T follicular helper cell (primary cell): ENCODE results near the gene SLAMF7.
"Not testable (repeated sequence)": the region's sequence is repeated elsewhere in the genome, so short reads cannot be mapped to it uniquely, and the experiment has no call there.

Experiments
- DNase-seq: peaks from one replicate; pipeline ENCODE4 v3.0.0-alpha.2; 2020; ENCODE audit warnings: low read depth
- total RNA-seq, 2 experiments: gene quantifications; one replicate each; lab custom pipeline; 2026; lab: John Stamatoyannopoulos, UW

The SLAMF7 gene, protein sequence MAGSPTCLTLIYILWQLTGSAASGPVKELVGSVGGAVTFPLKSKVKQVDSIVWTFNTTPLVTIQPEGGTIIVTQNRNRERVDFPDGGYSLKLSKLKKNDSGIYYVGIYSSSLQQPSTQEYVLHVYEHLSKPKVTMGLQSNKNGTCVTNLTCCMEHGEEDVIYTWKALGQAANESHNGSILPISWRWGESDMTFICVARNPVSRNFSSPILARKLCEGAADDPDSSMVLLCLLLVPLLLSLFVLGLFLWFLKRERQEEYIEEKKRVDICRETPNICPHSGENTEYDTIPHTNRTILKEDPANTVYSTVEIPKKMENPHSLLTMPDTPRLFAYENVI
- 3.2 to 50.9 reads per million in 2 experiments for total RNA-seq

DNA sequence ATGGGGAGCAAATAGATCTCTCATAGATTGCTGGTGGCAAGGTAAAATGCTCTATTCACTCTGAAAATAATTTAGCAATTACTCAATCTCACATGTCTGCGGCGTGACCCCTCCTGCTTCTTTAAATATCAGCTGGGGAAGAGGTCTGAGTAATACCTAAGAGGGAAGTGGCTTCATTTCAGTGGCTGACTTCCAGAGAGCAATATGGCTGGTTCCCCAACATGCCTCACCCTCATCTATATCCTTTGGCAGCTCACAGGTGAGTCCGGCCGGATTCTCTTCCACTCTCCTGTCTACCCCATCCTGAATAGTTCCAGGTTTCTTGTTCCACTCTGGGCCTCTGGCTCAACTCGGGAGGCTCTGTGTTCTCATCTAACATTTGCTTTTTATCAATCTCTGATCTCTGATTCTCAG, at the start of gene SLAMF7:
Gene SLAMF7 (plus strand): TSS at position 150 of the 414 bp plus-strand sequence. CDS start 55 bp downstream, at position 205.
- DNase-seq: no peak

DNA sequence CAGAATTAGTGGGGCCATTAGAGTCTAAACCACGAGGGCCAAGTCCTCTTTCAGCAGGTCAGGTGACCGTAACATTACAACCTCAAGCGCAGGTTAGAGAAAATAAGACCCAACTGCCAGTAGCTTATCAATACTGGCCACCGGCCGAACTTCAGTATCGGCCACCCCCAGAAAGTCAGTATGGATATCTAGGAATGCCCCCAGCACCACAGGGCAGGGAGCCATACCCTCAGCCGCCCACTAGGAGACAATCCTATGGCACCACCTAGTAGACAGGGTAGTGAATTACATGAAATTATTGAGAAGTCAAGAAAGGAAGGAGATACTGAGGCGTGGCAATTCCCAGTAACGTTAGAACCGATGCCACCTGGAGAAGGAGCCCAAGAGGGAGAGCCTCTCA, 46.7 kb upstream of the SLAMF7 start:
- not testable (repeated sequence) for DNase-seq

DNA sequence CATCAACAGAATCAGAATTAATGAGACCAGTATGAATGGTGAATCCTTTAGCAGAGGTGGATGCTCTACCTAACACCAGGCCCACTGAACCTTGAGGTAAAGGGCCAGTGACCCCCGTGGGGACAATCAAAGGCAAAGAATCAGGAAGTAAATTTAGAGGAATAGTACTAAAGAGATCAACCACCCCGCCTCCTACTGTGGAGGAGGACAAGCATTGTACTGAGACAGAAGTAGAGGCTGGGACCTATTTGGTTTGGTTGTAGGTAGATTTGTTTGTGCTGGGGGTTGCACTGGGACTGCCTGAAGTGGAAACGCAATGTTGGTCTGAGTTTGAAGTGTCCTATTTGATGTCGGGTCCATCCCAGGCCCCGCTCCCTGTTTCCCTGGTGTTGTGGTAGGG, 36.9 kb upstream of the SLAMF7 start:
- no peak for DNase-seq

DNA sequence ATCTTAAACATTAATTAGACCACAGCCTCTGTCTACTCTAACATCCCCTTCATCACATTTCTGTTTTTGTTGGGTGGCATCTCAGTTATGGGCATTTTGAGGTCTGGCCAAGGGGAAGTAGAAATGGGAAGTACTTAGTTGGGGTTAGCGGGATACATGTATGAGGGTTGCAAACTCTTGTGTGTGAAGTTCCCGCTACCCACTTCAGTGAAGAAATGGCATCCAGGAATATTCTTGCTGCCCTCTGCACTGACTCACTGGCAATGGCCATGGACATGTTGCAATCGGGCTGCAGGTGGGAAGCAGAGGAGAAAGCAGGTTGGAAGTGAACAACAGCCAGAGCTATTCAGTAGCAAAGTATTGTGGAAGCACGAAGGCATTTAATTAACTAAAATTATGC, 34.8 kb upstream of the SLAMF7 start:
- DNase-seq: no peak

DNA sequence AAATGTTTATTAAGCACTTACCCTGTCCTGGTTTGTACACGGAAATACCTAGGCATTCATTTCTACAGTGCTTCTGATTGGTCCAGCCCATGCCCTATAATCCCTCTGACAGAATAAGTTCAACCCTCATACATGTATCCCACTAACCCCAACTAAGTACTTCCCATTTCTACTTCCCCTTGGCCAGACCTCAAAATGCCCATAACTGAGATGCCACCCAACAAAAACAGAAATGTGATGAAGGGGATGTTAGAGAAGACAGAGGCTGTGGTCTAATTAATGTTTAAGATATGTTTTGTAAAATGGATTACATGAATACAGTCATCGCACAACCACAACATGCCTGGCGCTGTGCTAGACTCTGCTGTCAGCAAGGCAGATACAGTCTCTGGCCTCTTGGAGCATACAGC, 33.8 kb upstream of the SLAMF7 start:
- DNase-seq: not testable (repeated sequence)

DNA sequence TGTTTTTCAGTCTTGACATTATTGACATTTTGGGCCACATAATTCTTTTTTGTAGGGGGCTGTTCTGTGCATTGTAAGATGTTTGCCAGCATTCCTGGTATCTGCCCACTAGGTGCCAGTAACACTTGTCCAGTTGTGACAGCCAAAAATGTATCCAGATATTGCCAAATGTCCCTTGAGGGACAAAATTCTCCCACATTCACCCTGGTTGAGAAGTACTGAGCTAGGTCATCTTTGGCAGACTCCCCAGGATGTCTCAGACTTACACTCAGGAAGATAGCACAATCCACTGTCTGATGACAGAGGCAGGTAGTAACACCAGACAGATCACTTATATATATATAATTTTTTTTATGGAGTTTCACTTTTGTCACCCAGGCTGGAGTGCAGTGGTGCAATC, 33.3 kb upstream of the SLAMF7 start:
- no peak for DNase-seq

DNA sequence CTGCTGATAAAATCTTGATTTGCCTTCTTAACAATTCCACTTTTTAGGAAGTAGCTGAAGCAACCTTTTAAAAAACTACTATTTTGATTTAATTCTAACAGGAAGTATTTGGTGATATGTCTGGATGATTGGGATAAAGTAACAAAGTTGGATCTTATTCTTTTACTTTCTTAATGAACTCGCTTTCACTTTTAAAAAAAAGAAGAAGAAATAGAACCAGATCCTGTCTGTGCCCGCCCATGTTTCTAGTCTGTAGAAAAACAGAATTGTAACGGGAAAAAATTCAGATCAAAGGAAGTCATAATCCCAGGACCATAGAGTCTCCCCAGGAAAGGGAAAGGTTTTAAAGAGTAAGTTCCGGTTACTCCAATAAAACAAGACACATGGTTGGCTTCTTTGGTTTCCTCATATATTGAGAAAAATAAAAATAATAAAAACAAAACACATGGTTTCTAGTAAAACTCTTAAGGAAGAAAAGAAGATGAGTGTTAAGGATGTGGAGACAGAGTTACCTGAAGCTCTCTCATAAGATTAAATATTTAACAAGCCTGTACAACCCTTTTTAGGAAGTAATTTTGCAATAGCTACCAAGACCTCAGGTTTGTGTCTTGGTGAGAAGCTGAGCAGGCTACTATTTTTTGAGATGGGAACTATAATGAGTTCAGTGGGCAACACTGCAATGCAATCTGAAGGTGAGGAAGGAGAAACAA, 32.4 kb upstream of the SLAMF7 start:
- DNase-seq: no peak

DNA sequence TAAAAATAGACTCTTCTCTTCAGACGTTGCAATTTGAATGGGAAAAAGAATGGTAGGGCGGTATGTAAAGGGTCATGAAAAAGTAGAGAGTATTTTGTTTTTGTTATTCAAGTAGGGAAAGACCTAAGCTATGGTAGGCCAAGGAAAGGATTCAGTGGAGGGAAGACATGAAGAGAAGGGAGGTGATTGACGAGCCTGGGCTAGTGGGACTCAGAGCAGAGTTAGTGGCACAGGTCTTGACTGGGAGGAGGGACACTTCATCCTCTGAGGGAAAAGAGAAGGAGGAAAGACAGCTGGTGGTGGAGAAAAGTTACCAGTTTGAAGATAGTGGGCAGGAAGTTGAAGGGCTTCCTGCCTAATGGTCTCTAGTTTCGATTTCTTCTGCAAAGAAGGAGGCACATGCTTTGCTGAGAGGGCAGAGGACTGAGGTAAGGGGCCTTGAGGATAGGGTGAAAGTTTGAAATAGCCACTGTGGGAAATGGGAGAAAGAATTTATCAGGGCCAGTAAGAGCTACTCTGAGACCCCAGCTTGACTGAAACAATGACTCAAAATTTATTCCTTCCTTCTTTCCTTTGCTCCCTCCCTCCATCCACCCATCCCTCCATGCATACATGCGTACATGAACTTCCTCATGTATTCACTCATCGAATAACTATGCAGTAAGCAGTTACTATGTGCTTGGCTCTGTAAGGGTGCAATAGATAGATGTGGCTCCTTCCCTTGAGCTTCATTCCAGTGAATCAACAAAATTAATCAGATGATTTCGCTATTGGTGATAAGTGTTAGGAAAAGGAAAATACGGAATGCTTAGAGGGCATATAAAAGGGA, 31.6 kb upstream of the SLAMF7 start:
- no peak for DNase-seq

DNA sequence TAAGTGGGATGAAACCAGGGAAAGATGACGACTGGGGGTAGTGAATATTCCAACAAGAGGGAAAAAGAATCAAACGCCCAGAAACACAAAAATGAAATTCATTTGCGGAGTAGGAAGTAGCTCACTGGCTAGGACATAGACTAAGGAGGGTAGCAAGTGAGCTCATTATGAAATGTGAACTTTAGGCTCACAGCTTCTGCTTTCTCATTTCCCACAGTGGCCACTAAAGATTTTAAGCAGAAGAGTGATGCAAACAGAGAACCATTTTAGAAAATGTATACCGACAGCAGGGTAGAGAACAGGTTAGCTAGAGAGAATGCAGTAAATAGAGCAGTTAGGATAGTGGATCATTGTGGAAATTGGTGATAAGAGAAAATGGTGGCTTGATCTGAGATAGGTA, 30.9 kb upstream of the SLAMF7 start:
- no peak for DNase-seq

DNA sequence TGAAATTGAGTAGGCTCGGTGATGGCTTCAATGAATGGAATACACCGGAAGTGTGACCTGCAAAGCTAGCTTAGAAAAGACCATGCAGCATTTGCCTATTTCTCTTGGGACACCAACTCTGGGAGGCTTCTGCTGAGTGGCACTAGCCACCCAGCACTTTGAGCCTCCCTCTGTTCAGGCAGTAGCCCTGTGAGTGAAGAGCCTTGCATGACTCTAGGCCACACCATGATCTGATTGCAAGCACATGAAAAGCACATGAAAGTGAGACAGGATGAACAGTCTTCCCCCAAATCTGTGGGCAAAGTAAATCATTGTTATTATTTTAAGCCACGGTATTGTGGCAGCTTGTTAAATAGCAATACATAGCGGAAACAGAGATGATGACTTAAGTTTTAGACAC, 30.2 kb upstream of the SLAMF7 start:
- DNase-seq: no peak

DNA sequence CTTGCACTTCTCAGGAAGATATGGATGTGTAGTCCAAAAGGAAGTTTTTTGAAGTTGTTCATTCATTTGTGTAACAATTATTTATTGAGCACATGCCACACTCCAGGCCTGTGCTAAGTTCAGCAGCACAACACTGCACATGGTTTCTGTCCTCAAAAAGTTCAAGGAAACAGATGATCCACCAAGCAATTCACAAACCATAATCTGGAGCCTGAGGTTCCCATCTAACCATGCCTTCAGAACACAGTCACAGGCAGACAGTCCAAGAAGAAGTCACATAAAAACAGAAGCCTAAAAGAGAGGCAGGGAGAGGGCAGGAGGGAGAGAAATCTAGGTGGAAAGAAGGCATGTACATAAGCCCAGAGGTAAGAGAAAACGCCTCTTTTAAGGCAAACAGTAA, 29.3 kb upstream of the SLAMF7 start:
- no peak for DNase-seq

DNA sequence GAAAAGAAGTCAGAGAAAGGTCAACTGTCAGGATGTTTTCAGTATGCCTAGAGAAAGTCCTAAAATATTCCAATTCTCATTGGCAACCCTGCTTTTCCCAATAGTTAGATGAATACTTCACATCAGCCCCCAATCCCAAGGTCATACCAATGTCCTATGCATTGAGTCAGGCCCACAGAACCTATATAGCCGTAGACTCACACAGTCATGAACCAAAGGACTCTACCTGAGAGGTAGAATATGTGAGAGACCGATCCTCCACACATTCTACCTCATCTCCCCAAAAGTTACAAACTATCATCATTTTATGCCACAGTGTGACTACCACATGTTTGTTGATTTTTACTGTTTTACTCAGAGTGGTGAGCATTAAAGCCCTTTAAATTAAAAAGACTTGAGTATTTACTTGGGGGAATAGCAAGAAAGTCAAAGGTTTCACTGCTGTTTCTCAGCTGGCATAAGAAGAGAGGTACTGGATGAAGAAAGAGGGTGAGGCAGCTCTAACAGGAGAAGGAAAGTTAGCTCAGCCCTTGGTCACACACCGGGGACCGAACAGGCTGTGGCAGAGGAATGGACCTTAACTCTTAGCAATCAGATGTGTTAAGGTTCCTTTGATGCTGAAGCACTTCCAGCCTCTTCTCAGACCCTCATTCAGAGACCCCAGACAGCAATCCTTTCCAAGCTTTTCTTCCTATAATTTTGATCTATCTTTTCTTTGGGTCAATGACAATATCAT, 28.4 kb upstream of the SLAMF7 start:
- no peak for DNase-seq

DNA sequence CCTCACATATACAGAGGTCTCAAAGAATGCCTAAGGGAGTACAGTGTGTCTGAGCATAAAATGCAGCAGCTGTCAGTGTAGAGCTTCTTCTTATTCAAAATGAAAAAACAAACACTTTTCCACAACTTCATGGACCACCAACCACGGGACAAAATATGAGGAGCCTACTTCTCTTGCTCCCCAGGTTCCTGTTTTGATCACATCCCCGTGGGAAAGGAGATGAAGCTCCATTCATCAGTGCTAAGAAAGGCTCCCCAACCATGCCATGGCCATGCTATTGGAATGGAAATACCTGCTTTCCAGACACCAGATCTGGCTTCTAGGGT, 27.8 kb upstream of the SLAMF7 start:
- DNase-seq: no peak

DNA sequence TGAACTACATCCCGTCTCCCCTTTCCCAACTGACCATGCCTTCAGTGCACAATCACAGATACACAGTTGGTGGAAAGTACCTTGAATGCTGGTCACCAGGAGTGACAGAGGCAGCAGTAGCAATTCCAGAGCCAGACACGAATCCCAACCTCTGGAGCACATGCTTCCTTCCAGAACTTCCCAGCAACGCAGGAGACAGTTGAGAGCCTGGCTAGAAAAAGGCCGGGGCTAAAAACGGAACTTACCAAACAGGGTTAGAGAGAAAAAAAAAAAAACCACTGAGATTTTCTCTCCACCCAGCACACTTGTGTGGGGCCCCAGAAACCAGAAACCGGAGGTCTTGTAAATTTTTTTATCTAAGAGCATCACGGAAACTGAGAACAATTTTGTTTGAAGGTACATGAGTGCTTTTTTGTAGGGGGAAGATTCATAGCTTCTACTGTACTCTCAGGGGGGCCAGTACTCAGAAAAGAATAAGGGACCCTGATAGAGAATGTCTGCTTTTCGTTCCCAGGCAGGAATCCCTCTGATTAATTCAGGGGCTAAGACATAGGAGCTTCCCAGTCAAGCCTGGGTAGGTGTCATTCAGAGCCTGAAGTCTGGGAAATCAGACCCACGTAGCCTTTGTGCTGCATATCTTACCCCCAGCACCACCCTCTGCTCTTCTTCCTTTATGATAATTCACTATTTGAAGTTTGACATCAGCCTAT, 27.3 kb upstream of the SLAMF7 start, which contains the start of gene CD48:
Gene CD48 (minus strand): TSS at position 221 of the 710 bp plus-strand sequence. CDS start 59 bp downstream, at position 162.
- DNase-seq: peak; percentile 33

DNA sequence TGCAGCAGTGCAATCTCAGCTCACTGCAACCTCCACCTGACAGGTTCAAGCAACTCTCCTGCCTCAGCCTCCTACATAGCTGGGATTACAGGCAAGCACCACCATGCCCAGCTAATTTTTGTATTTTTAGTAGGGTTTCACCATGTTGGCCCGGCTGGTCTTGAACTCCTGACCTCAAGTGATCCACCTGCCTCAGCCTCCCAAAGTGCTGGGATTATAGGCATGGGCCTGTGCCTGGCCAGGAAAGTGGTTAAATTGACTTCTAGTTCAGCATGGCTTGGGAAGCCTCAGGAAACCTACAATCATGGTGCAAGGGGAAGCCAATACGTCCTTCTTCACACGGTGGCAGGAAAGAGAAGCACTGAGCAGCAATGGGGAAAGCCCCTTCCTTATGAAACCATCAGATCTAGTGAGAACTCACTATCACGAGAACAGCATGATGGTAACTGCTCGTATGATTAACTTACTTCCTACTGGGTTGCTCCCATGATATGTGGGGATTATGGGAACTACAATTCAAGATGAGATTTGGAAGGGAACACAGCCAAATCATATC, 26.4 kb upstream of the SLAMF7 start:
- not testable (repeated sequence) for DNase-seq

DNA sequence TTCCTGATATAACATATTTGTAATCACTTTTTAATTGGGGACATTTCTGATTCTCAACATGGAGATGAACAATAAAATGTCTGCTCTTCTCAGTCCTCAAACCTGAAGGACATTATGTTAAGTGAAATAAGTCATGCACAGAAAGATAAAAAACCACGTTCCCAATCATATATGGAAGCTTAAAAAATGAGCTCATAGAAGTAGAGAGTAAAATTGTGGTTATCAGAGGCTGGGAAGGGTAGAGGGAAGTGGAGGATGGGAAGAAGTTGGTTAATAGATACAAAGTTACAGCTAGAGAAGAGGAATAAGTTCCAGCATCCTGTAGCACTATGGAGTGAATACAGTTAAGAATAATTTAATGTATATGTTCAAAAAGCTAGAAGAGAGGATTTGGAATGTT, 25.9 kb upstream of the SLAMF7 start:
- DNase-seq: no peak

DNA sequence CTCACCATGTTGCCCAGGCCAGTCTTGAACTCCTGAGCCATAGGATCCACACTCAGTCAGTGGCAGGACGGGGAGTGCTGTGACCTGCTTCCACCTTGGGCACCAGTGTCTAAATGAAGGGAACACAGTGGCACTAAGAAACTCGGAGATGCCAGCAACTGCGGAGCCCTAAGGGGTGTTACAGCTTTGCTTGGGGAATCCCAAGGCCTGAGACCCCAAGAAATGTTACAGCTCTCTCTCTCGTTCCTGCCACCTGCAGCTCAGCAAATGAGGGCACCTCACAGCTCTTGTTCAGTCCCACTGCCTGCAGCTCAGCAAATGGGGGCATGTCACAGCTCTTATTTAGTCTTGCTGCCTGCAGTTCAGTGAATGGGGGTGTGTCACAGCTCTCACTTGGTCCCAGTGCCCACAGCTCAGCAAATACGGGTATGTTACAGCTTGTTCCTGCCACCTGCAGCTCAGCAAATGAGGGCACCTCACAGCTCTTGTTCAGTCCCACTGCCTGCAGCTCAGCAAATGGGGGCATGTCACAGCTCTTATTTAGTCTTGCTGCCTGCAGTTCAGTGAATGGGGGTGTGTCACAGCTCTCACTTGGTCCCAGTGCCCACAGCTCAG, 24.9 kb upstream of the SLAMF7 start:
- DNase-seq: not testable (repeated sequence)

DNA sequence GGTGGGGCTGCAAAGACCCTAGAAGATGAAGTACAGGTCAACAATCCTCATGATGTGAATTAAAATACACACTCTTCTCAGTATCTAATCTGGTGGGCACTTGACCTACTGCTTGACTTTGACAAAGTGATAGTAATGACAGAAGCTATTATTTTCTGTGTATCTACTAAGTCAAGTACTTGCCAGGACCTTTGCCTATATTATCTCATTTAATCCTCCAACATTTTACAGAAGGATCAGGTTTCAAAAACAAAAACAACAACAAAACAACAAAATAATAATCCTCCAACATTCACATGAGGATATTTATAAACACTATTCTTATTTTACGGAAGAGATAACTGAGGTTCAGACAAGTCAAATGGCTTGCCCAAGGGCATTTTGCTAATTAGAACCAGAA, 23.0 kb upstream of the SLAMF7 start:
- no peak for DNase-seq

DNA sequence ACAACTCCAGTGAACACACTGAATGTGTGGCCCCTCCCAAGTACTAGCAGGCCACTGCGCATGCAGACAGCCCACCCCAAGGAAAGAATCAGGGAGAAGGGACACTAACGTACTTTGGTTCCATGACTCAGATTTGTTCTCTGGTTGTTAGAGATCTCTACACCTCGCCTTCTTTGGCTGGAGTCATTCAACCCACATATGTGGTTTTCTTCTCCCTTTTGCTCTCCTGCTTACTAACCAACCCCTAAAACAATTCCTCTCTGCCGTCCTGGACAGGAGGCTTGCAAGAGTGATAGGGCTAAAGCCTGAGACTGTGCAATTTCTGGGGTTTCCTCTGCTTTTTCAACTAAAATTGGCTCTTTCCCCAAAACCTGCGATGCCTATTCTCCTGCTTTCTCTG, 21.7 kb upstream of the SLAMF7 start:
- DNase-seq: no peak

DNA sequence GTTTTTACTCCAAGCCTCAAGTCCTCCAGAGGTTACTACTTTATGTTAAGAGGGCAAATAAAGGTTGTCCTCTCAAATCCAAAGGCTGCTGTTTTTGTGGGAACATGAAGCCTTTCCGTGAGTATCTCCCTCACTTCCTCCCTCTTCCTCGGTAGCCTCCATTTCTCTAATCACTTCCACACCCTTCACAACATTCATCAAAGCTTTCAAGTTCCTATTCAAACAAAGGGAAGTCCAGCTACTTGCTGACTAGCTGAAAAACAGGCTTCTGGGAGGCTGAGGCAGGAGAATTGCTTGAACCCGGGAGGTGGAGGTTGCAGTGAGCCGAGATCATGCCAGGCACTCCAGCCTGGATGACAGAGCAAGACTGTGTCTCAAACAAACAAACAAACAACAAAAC, 20.8 kb upstream of the SLAMF7 start:
- DNase-seq: no peak
